SU-DHL-6 (cell line): ENCODE measurements around the gene RGL1.

Experiments used
- EZH2phosphoT487 ChIP-seq: fragments of 200-600 bp; sonication (generic), shearing (Covaris generic); conservative IDR thresholded peaks from 2 replicates; pipeline ENCODE4 v1.6.1; 2018; ENCODE audit warnings: mild to moderate bottlenecking, antibody characterized with exemption, low read length, moderate library complexity, mixed read lengths
- TF ChIP-seq, protein P1 (sequence below): fragments of 200-600 bp; sonication (generic); IDR thresholded peaks from one replicate; pipeline ENCODE4 v1.5.1; 2017; ENCODE audit warnings: antibody characterized with exemption, mild to moderate bottlenecking, low read length, moderate library complexity; ENCODE audit not compliant: insufficient read depth, poor library complexity, severe bottlenecking

DNA sequence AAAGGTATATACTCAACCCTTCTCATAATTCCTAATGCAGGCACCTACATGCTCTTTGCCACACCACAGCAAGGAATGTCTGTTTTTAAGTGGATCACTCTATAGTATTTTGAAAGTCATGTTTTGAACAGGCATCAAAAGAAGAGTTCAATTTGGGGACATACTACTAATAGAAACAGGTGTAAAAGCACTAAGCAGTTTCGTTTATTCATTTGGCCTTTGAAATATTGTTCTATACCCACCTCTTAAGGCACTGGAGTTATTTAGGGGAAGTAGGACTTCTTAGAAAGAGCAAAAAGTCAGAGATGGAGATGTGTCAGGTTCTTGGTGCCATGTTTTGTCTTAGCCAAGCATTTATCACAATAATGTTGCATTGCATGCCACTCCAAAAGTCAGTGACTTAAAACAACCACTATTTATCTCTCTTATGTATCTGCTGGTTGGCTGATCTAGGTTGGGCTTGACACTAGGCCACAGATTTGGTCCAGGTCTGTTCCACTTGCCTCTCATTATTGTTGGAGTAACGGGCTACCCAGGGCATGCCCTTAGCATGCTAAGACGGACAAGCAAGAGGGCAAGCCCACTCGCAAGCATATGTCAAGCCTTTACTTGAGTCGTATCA, 107.5 kb downstream of the RGL1 start:
- TF ChIP-seq, protein P1, sequence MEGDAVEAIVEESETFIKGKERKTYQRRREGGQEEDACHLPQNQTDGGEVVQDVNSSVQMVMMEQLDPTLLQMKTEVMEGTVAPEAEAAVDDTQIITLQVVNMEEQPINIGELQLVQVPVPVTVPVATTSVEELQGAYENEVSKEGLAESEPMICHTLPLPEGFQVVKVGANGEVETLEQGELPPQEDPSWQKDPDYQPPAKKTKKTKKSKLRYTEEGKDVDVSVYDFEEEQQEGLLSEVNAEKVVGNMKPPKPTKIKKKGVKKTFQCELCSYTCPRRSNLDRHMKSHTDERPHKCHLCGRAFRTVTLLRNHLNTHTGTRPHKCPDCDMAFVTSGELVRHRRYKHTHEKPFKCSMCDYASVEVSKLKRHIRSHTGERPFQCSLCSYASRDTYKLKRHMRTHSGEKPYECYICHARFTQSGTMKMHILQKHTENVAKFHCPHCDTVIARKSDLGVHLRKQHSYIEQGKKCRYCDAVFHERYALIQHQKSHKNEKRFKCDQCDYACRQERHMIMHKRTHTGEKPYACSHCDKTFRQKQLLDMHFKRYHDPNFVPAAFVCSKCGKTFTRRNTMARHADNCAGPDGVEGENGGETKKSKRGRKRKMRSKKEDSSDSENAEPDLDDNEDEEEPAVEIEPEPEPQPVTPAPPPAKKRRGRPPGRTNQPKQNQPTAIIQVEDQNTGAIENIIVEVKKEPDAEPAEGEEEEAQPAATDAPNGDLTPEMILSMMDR: no peak
- no peak for TF ChIP-seq EZH2phosphoT487
